Measurements from ENCODE around the gene ABL1. TPM values are rescaled to one million over a fixed set of nuclear protein-coding genes. Genes with fewer than 3 reads are reported as not detected.

The ABL1 gene
- total and polyA plus RNA-seq, 7 donors, result 15.5 to 41.0 (median 31.2) TPM

DNA sequence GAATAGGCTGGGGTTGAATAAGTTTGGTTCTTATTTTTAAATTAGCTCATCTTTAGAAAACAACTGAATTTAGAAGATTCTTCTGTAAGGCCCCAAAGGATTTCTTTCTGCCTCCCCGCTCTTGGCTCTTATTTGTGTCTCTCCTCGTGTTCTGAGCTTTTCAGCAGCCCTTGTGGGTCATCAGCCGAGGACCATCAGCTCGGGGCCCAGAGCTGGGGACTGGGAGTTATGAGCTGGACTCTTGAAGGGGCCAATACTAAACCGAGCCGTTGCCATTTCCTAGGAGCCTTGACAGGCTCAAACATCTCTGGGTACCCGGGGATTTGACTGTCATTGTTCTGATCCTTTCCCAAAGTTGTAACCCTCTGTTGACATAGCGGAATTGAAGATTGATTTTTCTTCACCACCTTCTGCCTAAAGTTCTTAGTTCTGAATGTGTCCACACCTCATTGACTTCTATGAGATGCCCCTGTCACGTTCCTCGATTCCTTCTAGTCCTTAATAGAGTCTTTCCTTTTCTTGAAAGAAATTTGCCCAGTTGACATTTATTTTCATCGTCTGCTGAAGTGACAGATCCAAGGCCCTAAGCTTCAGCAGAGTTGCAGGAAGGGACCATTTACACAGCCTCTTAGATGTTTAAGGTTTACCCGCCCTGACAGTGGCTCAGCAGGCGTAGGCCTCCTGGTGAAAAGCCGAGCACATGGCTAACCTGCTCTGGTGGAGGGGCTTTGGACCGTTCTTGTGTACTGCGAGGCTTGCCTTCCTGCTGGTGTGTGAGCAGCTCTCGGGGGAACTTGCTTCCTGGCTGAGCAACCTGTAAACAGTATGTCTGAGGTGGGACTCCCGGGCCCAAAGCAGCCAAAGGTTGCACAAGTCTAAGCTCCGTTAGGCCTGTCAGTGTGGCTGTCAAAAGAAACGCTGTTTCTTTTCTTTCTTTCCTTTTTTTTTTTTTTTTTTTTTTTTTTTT, 24.0 kb downstream of the ABL1 start:
- DNase-seq (peak; percentile 34 to 63), ATAC-seq (no peak)
- no peak for TF ChIP-seq CTCF (IDR thresholded peaks at IDR 0.05)
- intact Hi-C loops (cut with DNase I), result no loop called here
- peak overlapping the region; percentile 61 for H3K27ac ChIP-seq
- peaks cover 7 to 59% of the 10 kb centered on the region in 2 donors for H3K36me3 ChIP-seq (ENCODE audit: insufficient read depth in 1 of 2, low read depth in 1 of 2)
- H3K9me3 ChIP-seq, result no peaks in the 10 kb centered on the region
- H3K4me1 ChIP-seq, result peaks cover 18% of the 10 kb centered on the region
- WGBS, 3 donors, result 71 to 76% (median 72%) methylated on average over 20 of the region's 20 CpGs
- H3K27me3 ChIP-seq (ENCODE audit: insufficient read depth in 3 of 3, low read length in 2 of 3), result no peaks in the 10 kb centered on the region
- no peak overlapping the region for H3K4me3 ChIP-seq

DNA sequence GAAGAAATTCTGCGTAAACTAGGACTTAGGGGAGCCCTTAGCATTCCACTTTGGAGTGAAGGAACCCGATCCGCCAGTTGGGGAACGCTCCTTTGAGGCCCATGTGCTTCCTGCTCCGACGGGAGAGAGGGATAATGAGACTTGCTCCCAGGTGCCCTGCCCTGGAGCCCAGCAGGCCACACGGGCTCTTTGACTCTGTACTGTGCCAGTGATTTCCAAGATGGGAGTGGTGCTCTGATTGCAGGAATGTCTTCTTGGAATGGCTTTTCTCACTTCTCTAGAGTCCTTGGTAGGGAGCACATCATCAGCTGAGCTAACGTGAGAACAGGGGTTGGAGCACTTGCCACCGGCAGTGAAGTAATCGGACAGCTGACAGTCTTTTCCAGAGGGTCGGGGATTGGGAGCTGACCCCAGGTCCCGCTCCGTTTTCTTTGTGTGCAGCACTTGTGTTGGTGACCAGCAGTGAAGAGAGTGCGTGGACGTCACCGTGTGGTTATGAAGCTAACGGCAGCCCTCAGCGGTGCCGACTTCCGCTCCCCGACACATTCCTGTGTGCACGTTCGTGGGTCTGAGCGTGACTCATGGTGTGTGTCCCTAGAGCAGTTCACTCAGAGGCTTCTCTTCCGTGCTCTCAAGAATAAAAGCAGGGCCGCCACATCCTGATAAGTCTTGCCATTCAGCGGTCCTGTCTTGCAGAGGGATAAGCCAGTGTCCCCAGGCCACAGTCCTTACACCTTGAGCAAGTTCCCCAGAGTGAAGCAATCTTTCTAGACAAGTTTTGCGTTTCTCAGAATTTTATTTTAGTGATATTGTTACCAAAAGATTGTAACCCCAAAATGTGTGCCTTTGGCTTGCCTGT, 25.6 kb downstream of the ABL1 start:
- WGBS, 3 donors, result 32 to 41% (median 34%) methylated on average over 28 of the region's 28 CpGs
- peak overlapping the region; percentile 66 for H3K27ac ChIP-seq
- intact Hi-C loops (cut with DNase I), result loop anchor here in 1 of 2 donors (5.0 kb wide), 2 partner anchors 88 to 153 kb away; no protein-coding TSS in a partner anchor
- H3K36me3 ChIP-seq (ENCODE audit: insufficient read depth in 1 of 2, low read depth in 1 of 2), result peaks cover 7 to 55% of the 10 kb centered on the region in 2 donors
- ATAC-seq (peak; percentile 91 to 97 (median 94)), DNase-seq (peak; percentile 85 to 89)
- peak; percentile 26 for TF ChIP-seq CTCF (IDR thresholded peaks at IDR 0.05)
- peaks cover 18% of the 10 kb centered on the region for H3K4me1 ChIP-seq
- no peaks in the 10 kb centered on the region for H3K9me3 ChIP-seq
- no peak overlapping the region for H3K4me3 ChIP-seq
- H3K27me3 ChIP-seq (ENCODE audit: insufficient read depth in 3 of 3, low read length in 2 of 3), result no peaks in the 10 kb centered on the region

- peaks cover 21% of the 10 kb centered on the region for H3K4me1 ChIP-seq
- no peak overlapping the region for H3K4me3 ChIP-seq
- H3K27ac ChIP-seq, result peak overlapping the region; percentile 66
- TF ChIP-seq CTCF (IDR thresholded peaks at IDR 0.05), result no peak
- no peaks in the 10 kb centered on the region for H3K9me3 ChIP-seq
- 72 to 81% (median 73%) methylated on average over 8 of the region's 8 CpGs for WGBS, 3 donors
- ATAC-seq, result no peak
- intact Hi-C loops (cut with DNase I), result loop anchor here (2.0 to 5.0 kb wide), 3 partner anchors 89 to 154 kb away; no protein-coding TSS in a partner anchor
- H3K36me3 ChIP-seq (ENCODE audit: insufficient read depth in 1 of 2, low read depth in 1 of 2), result peaks cover 6 to 46% of the 10 kb centered on the region in 2 donors
- DNase-seq, result no peak
- no peaks in the 10 kb centered on the region for H3K27me3 ChIP-seq (ENCODE audit: insufficient read depth in 3 of 3, low read length in 2 of 3)
Measured at GRCh38 chr9:130861372-130862180, 26.5 kb downstream of the ABL1 start.

DNA sequence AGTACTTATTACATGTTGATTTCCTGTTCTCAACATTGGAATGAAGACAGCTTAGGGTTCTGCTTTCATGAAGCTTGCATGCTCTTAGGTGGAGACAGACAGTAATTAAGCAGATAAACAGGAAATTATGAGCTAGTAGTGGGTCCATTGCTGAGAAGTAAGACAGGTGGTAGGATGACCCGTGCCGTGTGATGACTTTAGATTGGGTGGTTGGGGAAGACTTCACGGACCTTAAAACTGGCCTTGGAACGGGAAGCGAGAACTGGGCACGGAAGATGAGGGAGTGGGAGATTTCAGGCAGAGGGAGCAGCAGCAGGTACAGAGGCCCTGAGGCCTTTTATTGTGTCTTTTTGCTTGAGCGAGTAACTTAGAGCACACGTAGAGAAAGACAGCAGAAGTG, 27.2 kb downstream of the ABL1 start:
- peaks cover 24% of the 10 kb centered on the region for H3K4me1 ChIP-seq
- 75 to 81% (median 75%) methylated on average over 8 of the region's 8 CpGs for WGBS, 3 donors
- H3K27me3 ChIP-seq (ENCODE audit: insufficient read depth in 3 of 3, low read length in 2 of 3), result no peaks in the 10 kb centered on the region
- no peak for DNase-seq
- intact Hi-C loops (cut with DNase I), result loop anchor here (2.0 to 5.0 kb wide), 3 partner anchors 90 to 155 kb away; no protein-coding TSS in a partner anchor
- no peak overlapping the region for H3K27ac ChIP-seq
- no peaks in the 10 kb centered on the region for H3K9me3 ChIP-seq
- TF ChIP-seq CTCF (IDR thresholded peaks at IDR 0.05), result no peak
- peaks cover 5 to 41% of the 10 kb centered on the region in 2 donors for H3K36me3 ChIP-seq (ENCODE audit: insufficient read depth in 1 of 2, low read depth in 1 of 2)
- H3K4me3 ChIP-seq, result no peak overlapping the region
- ATAC-seq, result no peak
